Activated naive CD4-positive, alpha-beta T cell treated with anti-CD3 and anti-CD28 coated beads for 36 hours (primary cell): ENCODE results near the gene HDGFL3. TPM values are rescaled to one million over a fixed set of nuclear protein-coding genes. Genes with fewer than 3 reads are reported as not detected.
A peak's percentile ranks its signal among the peaks of the same experiment; 100 is the strongest.

ENCODE experiments used
- CTCF ChIA-PET: fragments of 350-600 bp; sonication (Branson Sonifier 250); formaldehyde crosslinking; loops from one replicate; lab custom pipeline; 2021; ENCODE audit warnings: antibody characterized with exemption; lab: Charles Lee
- DNase-seq: peaks from one replicate; pipeline ENCODE4 v3.0.0-alpha.2; 2020
- H3K27ac Mint-ChIP-seq: one replicate; pipeline ENCODE4 v1.8.0; 2021; ENCODE audit warnings: mild to moderate bottlenecking, mixed read lengths
- H3K27me3 Mint-ChIP-seq: one replicate; pipeline ENCODE4 v1.8.0; 2021; ENCODE audit warnings: low read depth, mixed read lengths
- H3K36me3 Mint-ChIP-seq: one replicate; pipeline ENCODE4 v1.8.0; 2021; ENCODE audit warnings: low read depth, mixed read lengths
- H3K4me1 Mint-ChIP-seq: one replicate; pipeline ENCODE4 v1.8.0; 2021; ENCODE audit warnings: low read depth, mixed read lengths
- H3K4me3 Mint-ChIP-seq: one replicate; pipeline ENCODE4 v1.8.0; 2021; ENCODE audit warnings: mild to moderate bottlenecking, moderate library complexity, mixed read lengths
- H3K9me3 Mint-ChIP-seq: one replicate; pipeline ENCODE4 v1.8.0; 2021; ENCODE audit warnings: mixed read lengths
- intact Hi-C: fragments of 100-400 bp; cut with micrococcal nuclease; formaldehyde crosslinking; loops from one replicate; pipeline ENCODE4 v1.15.1; 2023
- total RNA-seq, 2 experiments: library from RNA; stranded (reverse); gene quantifications; one replicate each; pipeline ENCODE4 v1.2.3, GENCODE V29; 2021

Gene HDGFL3
- total RNA-seq, 2 experiments from 2014 or later: 5.9 to 8.1 TPM

- Mint-ChIP-seq H3K27me3 (peaks cover 21% of the 10 kb centered on the region), H3K4me3 (no peak overlapping the region), H3K4me1 (peaks cover 3% of the 10 kb centered on the region), H3K9me3 (no peaks in the 10 kb centered on the region), H3K36me3 (peaks cover 3% of the 10 kb centered on the region), H3K27ac (no peak overlapping the region)
- CTCF ChIA-PET: interaction anchor here (0.5 to 1.2 kb wide), 2 partner anchors 114 to 197 kb away, joined by 3 to 4 read pairs; partner anchors contain the start of gene C15orf40
- intact Hi-C loops: loop anchor here (1.0 to 5.0 kb wide), 3 partner anchors 9 to 197 kb away; partner anchors contain the start of genes C15orf40 and TM6SF1
- no peak for DNase-seq
Measured at GRCh38 chr15:83208367-83208661, 691 bp upstream of the HDGFL3 start.

- CTCF ChIA-PET: no interaction called here
- Mint-ChIP-seq H3K4me3 (no peak overlapping the region), H3K27ac (no peak overlapping the region), H3K9me3 (no peaks in the 10 kb centered on the region), H3K36me3 (peaks cover 3% of the 10 kb centered on the region), H3K4me1 (peaks cover 3% of the 10 kb centered on the region), H3K27me3 (peaks cover 25% of the 10 kb centered on the region)
- DNase-seq: peak; percentile 9
- intact Hi-C loops: loop anchor here (2.0 to 5.0 kb wide), 2 partner anchors 42 to 100 kb away; partner anchors contain the start of gene TM6SF1
Measured at GRCh38 chr15:83207009-83207659, 489 bp downstream of the HDGFL3 start.

- CTCF ChIA-PET: no interaction called here
Measured at GRCh38 chr15:83206526-83207008, 1.1 kb downstream of the HDGFL3 start.

GRCh38 chr15:83205725-83206324, 1.8 kb downstream of the HDGFL3 start:
- intact Hi-C loops: loop anchor here (2.0 to 5.0 kb wide), 2 partner anchors 41 to 99 kb away; partner anchors contain the start of gene TM6SF1
- no peak overlapping the region for H3K27ac Mint-ChIP-seq
- no peaks in the 10 kb centered on the region for H3K9me3 Mint-ChIP-seq
- H3K4me1 Mint-ChIP-seq: peaks cover 3% of the 10 kb centered on the region
- CTCF ChIA-PET: no interaction called here
- no peak for DNase-seq
- H3K36me3 Mint-ChIP-seq: peaks cover 3% of the 10 kb centered on the region
- H3K27me3 Mint-ChIP-seq: peaks cover 25% of the 10 kb centered on the region
- peak overlapping the region; percentile 70 for H3K4me3 Mint-ChIP-seq

More at GRCh38 chr15:83206526-83207008, 1.1 kb downstream of the HDGFL3 start:
- intact Hi-C loops: loop anchor here (2.0 to 5.0 kb wide), 2 partner anchors 42 to 99 kb away; partner anchors contain the start of gene TM6SF1
- Mint-ChIP-seq H3K27ac (peak overlapping the region; percentile 47), H3K36me3 (peaks cover 3% of the 10 kb centered on the region), H3K9me3 (no peaks in the 10 kb centered on the region), H3K4me1 (peaks cover 3% of the 10 kb centered on the region), H3K4me3 (peak overlapping the region; percentile 70), H3K27me3 (peaks cover 24% of the 10 kb centered on the region)
- DNase-seq: no peak

- CTCF ChIA-PET: no interaction called here
- Mint-ChIP-seq H3K9me3 (no peaks in the 10 kb centered on the region), H3K4me3 (no peak overlapping the region), H3K4me1 (peaks cover 10% of the 10 kb centered on the region), H3K27me3 (peaks cover 25% of the 10 kb centered on the region), H3K36me3 (peaks cover 3% of the 10 kb centered on the region), H3K27ac (no peak overlapping the region)
- DNase-seq: no peak
- intact Hi-C loops: loop anchor here (5.0 kb wide), 1 partner anchor 97 kb away; the partner anchor contains the start of gene TM6SF1
Measured at GRCh38 chr15:83204697-83205096, 2.9 kb downstream of the HDGFL3 start.

- Mint-ChIP-seq H3K36me3 (peaks cover 3% of the 10 kb centered on the region), H3K9me3 (no peaks in the 10 kb centered on the region), H3K27me3 (peaks cover 25% of the 10 kb centered on the region), H3K4me3 (no peak overlapping the region), H3K4me1 (peaks cover 20% of the 10 kb centered on the region), H3K27ac (no peak overlapping the region)
- CTCF ChIA-PET: interaction anchor here (0.5 kb wide), 1 partner anchor 359 kb away, joined by 3 read pairs; no protein-coding TSS in a partner anchor
- DNase-seq: no peak
- intact Hi-C loops: no loop called here
Measured at GRCh38 chr15:83203543-83203942, 4.1 kb downstream of the HDGFL3 start.

GRCh38 chr15:83200589-83200988, 7.0 kb downstream of the HDGFL3 start:
- H3K4me3 Mint-ChIP-seq: no peak overlapping the region
- no peaks in the 10 kb centered on the region for H3K9me3 Mint-ChIP-seq
- intact Hi-C loops: loop anchor here (2.0 kb wide), 1 partner anchor 390 kb away; no protein-coding TSS in a partner anchor
- H3K27ac Mint-ChIP-seq: no peak overlapping the region
- CTCF ChIA-PET: interaction anchor here (0.6 to 0.8 kb wide), 2 partner anchors 92 to 118 kb away, joined by 3 to 4 read pairs; no protein-coding TSS in a partner anchor
- no peak for DNase-seq
- no peaks in the 10 kb centered on the region for H3K36me3 Mint-ChIP-seq
- peaks cover 26% of the 10 kb centered on the region for H3K27me3 Mint-ChIP-seq
- peaks cover 19% of the 10 kb centered on the region for H3K4me1 Mint-ChIP-seq

GRCh38 chr15:83200162-83200561, 7.5 kb downstream of the HDGFL3 start:
- peaks cover 19% of the 10 kb centered on the region for H3K4me1 Mint-ChIP-seq
- H3K4me3 Mint-ChIP-seq: no peak overlapping the region

GRCh38 chr15:83199288-83199687, 8.3 kb downstream of the HDGFL3 start:
- intact Hi-C loops: loop anchor here (1.0 kb wide), 3 partner anchors 9 to 132 kb away; partner anchors contain the start of gene BTBD1
- Mint-ChIP-seq H3K27ac (no peak overlapping the region), H3K27me3 (peaks cover 28% of the 10 kb centered on the region), H3K4me3 (no peak overlapping the region), H3K36me3 (no peaks in the 10 kb centered on the region), H3K9me3 (no peaks in the 10 kb centered on the region), H3K4me1 (peaks cover 19% of the 10 kb centered on the region)
- CTCF ChIA-PET: no interaction called here
- DNase-seq: peak; percentile 34

More at GRCh38 chr15:83200162-83200561, 7.5 kb downstream of the HDGFL3 start:
- peak; percentile 10 for DNase-seq
- H3K27ac Mint-ChIP-seq: no peak overlapping the region
- H3K27me3 Mint-ChIP-seq: peaks cover 26% of the 10 kb centered on the region
- intact Hi-C loops: loop anchor here (2.0 kb wide), 1 partner anchor 389 kb away; no protein-coding TSS in a partner anchor
- CTCF ChIA-PET: interaction anchor here (0.6 to 0.8 kb wide), 2 partner anchors 91 to 118 kb away, joined by 3 to 4 read pairs; no protein-coding TSS in a partner anchor
- no peaks in the 10 kb centered on the region for H3K9me3 Mint-ChIP-seq
- H3K36me3 Mint-ChIP-seq: no peaks in the 10 kb centered on the region

- Mint-ChIP-seq H3K9me3 (no peaks in the 10 kb centered on the region), H3K27ac (no peak overlapping the region), H3K27me3 (peaks cover 33% of the 10 kb centered on the region), H3K4me3 (no peak overlapping the region), H3K4me1 (peaks cover 19% of the 10 kb centered on the region), H3K36me3 (no peaks in the 10 kb centered on the region)
- CTCF ChIA-PET: no interaction called here
- intact Hi-C loops: no loop called here
- no peak for DNase-seq
Measured at GRCh38 chr15:83198476-83198875, 9.1 kb downstream of the HDGFL3 start.

GRCh38 chr15:83194528-83194927, 13.1 kb downstream of the HDGFL3 start:
- Mint-ChIP-seq H3K4me3 (no peak overlapping the region), H3K27me3 (peaks cover 32% of the 10 kb centered on the region), H3K36me3 (no peaks in the 10 kb centered on the region), H3K4me1 (peaks cover 12% of the 10 kb centered on the region), H3K9me3 (no peaks in the 10 kb centered on the region), H3K27ac (no peak overlapping the region)
- no peak for DNase-seq
- CTCF ChIA-PET: no interaction called here
- intact Hi-C loops: no loop called here

GRCh38 chr15:83193721-83194120, 13.9 kb downstream of the HDGFL3 start:
- Mint-ChIP-seq H3K27me3 (peaks cover 32% of the 10 kb centered on the region), H3K4me1 (peaks cover 4% of the 10 kb centered on the region), H3K27ac (no peak overlapping the region), H3K9me3 (no peaks in the 10 kb centered on the region), H3K4me3 (no peak overlapping the region), H3K36me3 (no peaks in the 10 kb centered on the region)
- CTCF ChIA-PET: no interaction called here
- DNase-seq: no peak
- intact Hi-C loops: no loop called here
